ENCODE measurements around the gene FUCA2.

FUCA2 gene

GRCh38 chr6:143498428-143498827, 13.1 kb downstream of the FUCA2 start:
- Histone ChIP-seq H3K9me2 (replicated peaks; ENCODE audit: insufficient read depth, low read length) (no peaks in the 10 kb centered on the region), H3K4me1 (ENCODE audit: low read length) (no peaks in the 10 kb centered on the region), H3K9me3 (replicated peaks; ENCODE audit: insufficient read depth, low read length) (no peaks in the 10 kb centered on the region), H4K20me1 (ENCODE audit: insufficient read depth, low read length) (no peaks in the 10 kb centered on the region), H2AFZ (ENCODE audit: low read length) (no peak overlapping the region), H3K4me2 (ENCODE audit: low read depth, low read length) (no peak overlapping the region), H3F3A (ENCODE audit: insufficient read depth, low read length) (no peaks in the 10 kb centered on the region), H3K79me2 (ENCODE audit: low read length) (no peaks in the 10 kb centered on the region), H3K4me3 (ENCODE audit: low read length) (no peak overlapping the region), H3K36me3 (replicated peaks; ENCODE audit: insufficient read depth, low read length) (no peaks in the 10 kb centered on the region), H3K27me3 (replicated peaks; ENCODE audit: insufficient read depth, low read length) (no peaks in the 10 kb centered on the region), H3K9ac (ENCODE audit: low read length) (no peak overlapping the region), H3K27ac (ENCODE audit: low read length) (no peak overlapping the region)
- no peak for DNase-seq
- TF ChIP-seq CTCF (IDR thresholded peaks at IDR 0.05; ENCODE audit: low read length) (no peak), EZH2phosphoT487 (IDR thresholded peaks at IDR 0.05; ENCODE audit: low read length) (no peak), EZH2 (optimal IDR thresholded peaks at IDR 0.05; ENCODE audit: low read depth, low read length) (no peak)

GRCh38 chr6:143496974-143497373, 14.5 kb downstream of the FUCA2 start:
- H4K20me1 ChIP-seq (ENCODE audit: insufficient read depth, low read length): no peaks in the 10 kb centered on the region
- no peak overlapping the region for H3K4me3 ChIP-seq (ENCODE audit: low read length)
- H3F3A ChIP-seq (ENCODE audit: insufficient read depth, low read length): no peaks in the 10 kb centered on the region
- DNase-seq: no peak
- H3K4me1 ChIP-seq (ENCODE audit: low read length): no peaks in the 10 kb centered on the region
- H3K4me2 ChIP-seq (ENCODE audit: low read depth, low read length): no peak overlapping the region
- no peaks in the 10 kb centered on the region for H3K36me3 ChIP-seq (replicated peaks; ENCODE audit: insufficient read depth, low read length)
- no peaks in the 10 kb centered on the region for H3K9me2 ChIP-seq (replicated peaks; ENCODE audit: insufficient read depth, low read length)
- H3K9ac ChIP-seq (ENCODE audit: low read length): no peak overlapping the region
- no peaks in the 10 kb centered on the region for H3K9me3 ChIP-seq (replicated peaks; ENCODE audit: insufficient read depth, low read length)
- H3K79me2 ChIP-seq (ENCODE audit: low read length): no peaks in the 10 kb centered on the region
- TF ChIP-seq EZH2phosphoT487 (IDR thresholded peaks at IDR 0.05; ENCODE audit: low read length): no peak
- no peak overlapping the region for H3K27ac ChIP-seq (ENCODE audit: low read length)
- no peaks in the 10 kb centered on the region for H3K27me3 ChIP-seq (replicated peaks; ENCODE audit: insufficient read depth, low read length)
- no peak overlapping the region for H2AFZ ChIP-seq (ENCODE audit: low read length)

GRCh38 chr6:143490775-143491174, 20.7 kb downstream of the FUCA2 start:
- Histone ChIP-seq H3K27ac (ENCODE audit: low read length) (no peak overlapping the region), H3K9me3 (replicated peaks; ENCODE audit: insufficient read depth, low read length) (no peaks in the 10 kb centered on the region), H3F3A (ENCODE audit: insufficient read depth, low read length) (no peaks in the 10 kb centered on the region), H3K9ac (ENCODE audit: low read length) (no peak overlapping the region), H3K4me2 (ENCODE audit: low read depth, low read length) (no peak overlapping the region), H2AFZ (ENCODE audit: low read length) (no peak overlapping the region), H3K9me2 (replicated peaks; ENCODE audit: insufficient read depth, low read length) (no peaks in the 10 kb centered on the region), H3K79me2 (ENCODE audit: low read length) (no peaks in the 10 kb centered on the region), H4K20me1 (ENCODE audit: insufficient read depth, low read length) (no peaks in the 10 kb centered on the region), H3K4me1 (ENCODE audit: low read length) (no peaks in the 10 kb centered on the region), H3K27me3 (replicated peaks; ENCODE audit: insufficient read depth, low read length) (no peaks in the 10 kb centered on the region), H3K4me3 (ENCODE audit: low read length) (no peak overlapping the region), H3K36me3 (replicated peaks; ENCODE audit: insufficient read depth, low read length) (no peaks in the 10 kb centered on the region)
- TF ChIP-seq EZH2phosphoT487 (IDR thresholded peaks at IDR 0.05; ENCODE audit: low read length): no peak
- TF ChIP-seq EZH2 (optimal IDR thresholded peaks at IDR 0.05; ENCODE audit: low read depth, low read length): no peak
- no peak for DNase-seq

- no peaks in the 10 kb centered on the region for H4K20me1 ChIP-seq (ENCODE audit: insufficient read depth, low read length)
- H3F3A ChIP-seq (ENCODE audit: insufficient read depth, low read length): no peaks in the 10 kb centered on the region
- TF ChIP-seq EZH2phosphoT487 (IDR thresholded peaks at IDR 0.05; ENCODE audit: low read length): no peak
- TF ChIP-seq CTCF (IDR thresholded peaks at IDR 0.05; ENCODE audit: low read length): no peak
- no peak for TF ChIP-seq EZH2 (optimal IDR thresholded peaks at IDR 0.05; ENCODE audit: low read depth, low read length)
- H3K36me3 ChIP-seq (replicated peaks; ENCODE audit: insufficient read depth, low read length): no peaks in the 10 kb centered on the region
- no peak overlapping the region for H3K4me2 ChIP-seq (ENCODE audit: low read depth, low read length)
- H3K27ac ChIP-seq (ENCODE audit: low read length): no peak overlapping the region
- H3K27me3 ChIP-seq (replicated peaks; ENCODE audit: insufficient read depth, low read length): no peaks in the 10 kb centered on the region
- DNase-seq: no peak
- no peaks in the 10 kb centered on the region for H3K9me3 ChIP-seq (replicated peaks; ENCODE audit: insufficient read depth, low read length)
- H3K9me2 ChIP-seq (replicated peaks; ENCODE audit: insufficient read depth, low read length): no peaks in the 10 kb centered on the region
- H3K9ac ChIP-seq (ENCODE audit: low read length): no peak overlapping the region
- no peaks in the 10 kb centered on the region for H3K4me1 ChIP-seq (ENCODE audit: low read length)
- no peaks in the 10 kb centered on the region for H3K79me2 ChIP-seq (ENCODE audit: low read length)
- H2AFZ ChIP-seq (ENCODE audit: low read length): no peak overlapping the region
- H3K4me3 ChIP-seq (ENCODE audit: low read length): no peak overlapping the region
These were observed 21.3 kb downstream of the FUCA2 start for GRCh38 chr6:143490244-143490643.
